ENCODE data around the gene MACROD2.
"Not testable (repeated sequence)": the region's sequence is repeated elsewhere in the genome, so short reads cannot be mapped to it uniquely, and the experiment has no call there.

MACROD2 gene

DNA sequence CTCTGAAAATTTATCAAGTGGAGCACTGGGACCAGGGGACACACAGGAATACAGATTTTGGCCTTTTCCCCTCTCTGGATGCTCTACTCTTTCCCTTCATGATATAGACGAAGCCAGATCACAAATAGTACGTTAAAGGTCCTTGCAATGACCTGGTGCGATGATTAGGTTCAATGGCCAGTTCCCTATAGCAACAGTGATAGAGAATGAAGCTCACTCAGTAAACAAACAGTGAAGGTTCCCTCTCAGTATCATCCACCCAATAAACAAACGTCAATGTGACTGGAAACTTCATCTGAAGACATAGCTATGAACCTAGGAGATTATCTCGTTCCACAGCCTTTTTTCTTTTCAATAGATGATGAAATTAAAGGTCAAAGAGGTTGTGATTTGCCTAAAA is 1981.7 kb downstream of the MACROD2 start:
- DNase-seq: no peak

DNA sequence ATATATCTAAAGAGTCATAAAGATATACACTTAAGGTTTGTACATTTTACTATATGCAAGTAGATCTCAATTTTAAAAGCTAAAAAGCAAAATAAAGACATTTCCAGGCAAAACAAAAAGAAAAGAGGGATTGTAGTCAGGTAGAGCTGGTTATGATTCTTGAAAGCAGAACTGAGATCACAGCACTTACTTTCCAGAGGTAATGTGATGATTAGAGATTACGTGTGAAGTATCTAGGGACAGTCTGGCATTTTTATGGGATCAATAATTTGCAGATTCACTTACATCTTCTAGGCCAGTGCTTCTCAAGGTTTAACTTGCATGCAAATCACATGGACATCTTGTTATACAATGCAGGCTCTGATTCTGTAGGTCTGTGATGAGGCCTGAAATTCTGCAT is 1982.4 kb downstream of the MACROD2 start:
- no peak for DNase-seq

DNA sequence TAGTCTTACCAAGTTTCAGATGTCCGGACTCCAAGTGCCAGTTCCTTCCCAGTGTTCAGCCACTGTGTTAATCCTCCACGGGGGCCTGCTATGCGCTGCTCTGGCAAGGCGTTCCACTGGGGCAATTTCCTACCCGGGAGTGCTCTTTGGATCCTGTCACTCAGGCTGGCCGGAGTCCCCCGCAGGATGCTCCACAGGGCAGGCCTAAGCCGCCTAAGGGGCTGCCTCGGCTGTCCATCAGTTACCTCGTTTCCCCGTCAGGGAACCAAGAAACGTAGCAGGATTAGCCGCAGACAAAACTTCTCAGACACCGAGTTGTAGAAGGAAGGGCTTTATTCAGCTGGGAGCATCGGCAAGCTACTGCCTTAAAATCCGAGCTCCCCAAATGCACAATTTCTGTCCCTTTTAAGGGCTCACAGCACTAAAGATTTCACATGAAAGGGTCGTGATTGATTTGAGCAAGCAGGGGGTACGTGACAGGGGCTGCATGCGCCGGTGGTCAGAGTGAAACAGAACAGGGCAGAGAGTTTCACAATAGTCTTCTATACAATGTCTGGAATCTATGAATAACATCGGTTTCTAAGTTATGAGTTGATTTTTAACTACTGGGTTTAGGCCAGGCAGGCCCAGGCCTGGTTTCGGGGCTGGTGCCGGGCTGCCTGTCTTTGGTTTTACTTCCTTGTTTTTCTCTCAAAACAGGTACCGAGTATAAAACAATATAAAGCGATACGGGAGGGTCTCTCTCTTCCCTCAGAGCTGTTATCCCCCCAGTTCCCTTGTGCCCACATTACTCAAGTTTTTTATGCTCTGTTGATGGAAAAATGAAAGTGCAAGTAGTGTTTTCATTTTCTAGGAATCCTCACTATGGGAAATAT is 1990.4 kb downstream of the MACROD2 start:
- not testable (repeated sequence) for DNase-seq

DNA sequence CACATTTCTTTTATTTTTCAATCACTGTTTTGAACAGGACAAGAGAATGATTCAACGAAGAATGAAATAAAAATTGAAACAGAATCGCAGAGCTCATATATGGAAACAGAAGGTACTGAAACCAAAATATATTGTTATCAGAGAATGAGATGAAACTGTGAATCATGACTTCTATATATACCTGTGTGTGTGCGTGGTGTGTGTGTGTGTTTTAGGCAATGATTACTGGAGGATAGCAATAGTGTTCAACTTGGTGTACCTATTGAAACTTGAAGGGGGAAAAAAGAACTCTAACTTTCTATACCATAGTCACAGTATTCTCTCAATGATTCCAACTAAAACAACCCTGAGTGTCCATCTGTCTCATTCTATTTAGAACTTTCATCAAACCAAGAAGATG is 1991.4 kb downstream of the MACROD2 start:
- DNase-seq: no peak

DNA sequence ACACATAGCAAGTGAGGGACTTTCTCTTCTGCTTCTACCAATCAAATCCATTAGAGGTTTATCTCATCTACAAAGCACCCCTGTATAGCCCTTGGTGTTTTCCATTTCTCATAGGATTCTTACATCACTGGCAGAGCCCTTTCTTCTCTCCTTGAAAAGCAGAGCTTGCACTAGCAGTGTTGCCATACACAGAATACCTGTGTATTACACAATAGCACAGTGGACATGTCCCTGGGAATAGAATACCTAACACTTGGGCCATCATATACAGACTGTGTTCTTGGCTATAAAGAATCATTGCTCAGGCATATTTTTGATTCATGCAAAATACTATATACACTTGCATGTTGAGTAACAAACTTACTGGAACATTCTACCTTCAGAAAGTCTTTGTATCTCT is 1996.0 kb downstream of the MACROD2 start:
- DNase-seq: no peak

DNA sequence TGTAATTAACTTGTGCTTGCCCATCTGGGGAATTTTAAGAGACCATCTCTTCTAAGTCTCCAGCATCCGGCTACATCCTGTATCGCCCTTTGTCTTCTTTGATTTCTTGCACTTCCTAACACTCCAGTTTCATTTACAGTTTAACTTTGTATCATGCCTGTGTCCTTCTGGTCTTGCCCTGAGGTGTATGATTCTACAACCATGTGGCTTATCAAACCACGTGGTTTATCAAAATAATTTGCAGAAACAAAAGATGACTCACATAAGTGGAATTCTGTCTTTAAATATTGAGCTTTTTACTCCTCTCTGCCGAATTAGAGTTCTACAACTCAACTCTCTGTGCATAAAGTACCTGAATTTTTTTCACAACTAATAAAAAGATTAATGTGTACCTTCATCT is 1997.2 kb downstream of the MACROD2 start:
- DNase-seq: no peak

DNA sequence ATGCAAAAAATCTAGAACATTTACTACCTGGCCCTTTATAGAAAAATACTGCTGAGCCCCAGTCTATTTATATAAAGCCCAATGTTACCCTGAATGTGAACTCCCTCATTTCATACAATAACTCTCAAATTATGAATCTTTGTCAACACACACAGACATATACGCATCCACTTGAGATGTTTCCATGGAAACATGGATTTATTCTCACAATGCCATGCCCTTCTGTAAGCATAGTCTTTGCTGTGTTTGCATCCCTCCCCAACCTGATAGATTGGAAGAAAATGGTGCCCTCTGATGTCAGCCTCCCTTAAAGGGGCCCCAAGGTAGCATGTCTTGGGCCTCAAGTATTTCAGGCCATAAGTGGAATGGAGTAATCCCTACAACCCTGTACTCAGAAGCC is 2004.8 kb downstream of the MACROD2 start:
- no peak for DNase-seq

DNA sequence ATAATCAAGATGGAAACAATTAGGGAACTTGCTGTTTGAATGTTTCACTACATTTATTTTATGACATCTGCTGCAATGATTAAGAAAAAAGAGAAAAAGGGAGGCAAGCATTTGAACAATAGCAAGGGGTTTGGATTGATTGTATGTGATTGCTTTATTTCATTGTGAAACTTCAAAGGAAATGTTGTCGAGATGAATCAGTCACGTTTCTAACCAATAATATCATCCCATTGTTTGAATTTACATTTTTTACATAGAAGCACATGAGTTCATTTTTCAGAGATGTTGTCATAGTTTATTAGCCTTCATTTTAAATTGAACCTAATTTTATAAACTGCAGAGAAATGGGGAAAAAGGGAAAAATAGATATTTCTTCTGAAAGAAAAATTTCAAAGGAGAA is 2006.0 kb downstream of the MACROD2 start:
- DNase-seq: no peak

DNA sequence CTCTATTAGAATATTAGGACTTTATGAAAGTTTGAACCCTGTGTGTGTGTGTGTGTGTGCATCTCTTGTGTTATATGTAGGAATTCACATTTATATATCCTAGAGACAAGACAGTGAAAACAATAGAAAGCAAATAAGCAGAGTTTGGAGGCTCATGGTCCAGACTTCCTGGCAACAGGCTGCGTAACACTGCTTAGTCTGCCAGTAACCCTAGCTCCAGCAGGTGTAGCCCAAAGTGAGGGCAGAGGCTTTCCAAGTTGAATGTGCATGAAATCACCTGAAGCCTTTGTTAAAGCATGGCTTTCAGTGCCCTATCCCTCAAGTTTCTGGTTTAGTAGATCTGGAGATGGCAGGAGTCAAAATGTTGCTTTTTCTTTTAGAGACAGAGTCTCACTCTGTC is 2008.0 kb downstream of the MACROD2 start:
- no peak for DNase-seq

DNA sequence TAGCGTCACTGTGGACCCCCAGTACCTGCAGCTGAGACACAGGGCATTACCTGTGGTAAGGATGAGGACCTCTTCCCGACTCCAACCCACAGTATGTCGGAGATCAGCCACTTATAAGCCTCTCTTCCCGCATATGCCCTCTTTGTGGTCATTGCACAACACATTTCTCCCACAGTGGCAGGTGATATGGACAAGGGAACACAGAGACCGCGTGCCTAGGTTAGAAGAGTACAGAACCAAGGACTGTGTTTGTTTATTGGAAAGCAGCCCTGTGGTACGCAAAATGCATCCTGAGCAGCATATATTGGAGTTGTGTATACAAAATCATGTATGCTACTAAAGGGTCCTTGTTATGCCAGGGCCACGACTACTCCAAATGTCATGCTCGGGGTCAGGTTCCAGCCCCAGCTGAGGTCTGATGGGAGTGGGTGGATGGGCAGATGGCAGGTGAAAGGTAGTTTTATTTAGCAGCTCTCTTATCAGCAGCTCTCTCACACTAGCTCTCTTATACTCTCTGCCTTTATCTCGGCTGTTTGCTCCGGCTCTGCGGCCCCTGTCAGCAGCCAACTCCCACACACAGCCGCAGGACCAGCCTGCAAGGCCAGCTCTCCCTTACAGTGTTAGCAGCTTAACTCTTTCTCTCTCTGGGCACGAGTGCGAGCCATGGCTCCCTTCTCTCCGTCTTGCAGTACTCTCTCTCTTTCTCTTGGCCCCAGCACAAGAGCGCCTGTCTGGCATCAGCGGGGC is 2009.0 kb downstream of the MACROD2 start:
- no peak for DNase-seq

DNA sequence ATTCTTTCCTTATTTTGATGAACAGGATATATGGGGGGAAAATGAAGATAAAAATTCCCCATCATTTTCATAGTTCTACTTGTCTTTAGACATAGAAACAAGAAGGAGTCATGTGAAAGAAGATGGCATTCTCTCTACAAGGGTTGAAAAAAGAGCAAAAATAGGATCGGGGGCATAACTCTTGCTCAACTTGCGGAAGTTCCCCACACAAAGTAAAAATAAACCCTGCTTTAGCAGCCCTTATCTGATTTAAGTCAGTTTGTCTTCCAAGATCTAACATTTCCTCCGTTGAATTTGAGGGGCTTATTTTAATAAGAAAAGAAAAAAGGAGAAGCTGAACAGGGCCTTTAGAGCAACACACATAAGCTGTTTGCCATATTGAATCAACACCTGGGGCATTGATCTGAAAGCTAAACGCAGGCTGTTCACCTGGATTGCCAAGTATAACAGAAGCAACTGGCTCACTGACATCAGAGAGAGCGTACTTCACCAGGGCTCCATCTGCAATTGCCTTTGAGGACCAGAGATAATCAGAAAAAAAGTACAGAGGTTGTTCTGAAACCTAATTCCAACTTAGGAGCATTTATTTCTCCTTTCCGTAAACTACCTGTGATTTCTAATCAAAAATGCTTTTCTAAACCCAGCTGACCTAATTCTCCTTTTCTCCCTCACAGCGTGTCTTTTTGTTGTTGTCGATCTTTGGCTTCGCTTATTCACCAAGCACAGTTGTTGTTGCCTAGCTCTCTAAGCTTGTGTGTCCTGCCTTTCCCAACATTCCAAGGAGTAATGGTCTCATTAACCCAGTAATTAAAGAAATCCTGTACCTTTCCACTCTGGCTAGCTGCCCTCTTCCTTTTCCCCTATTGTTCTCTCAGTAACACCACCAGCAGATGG is 2010.0 kb downstream of the MACROD2 start:
- DNase-seq: no peak

DNA sequence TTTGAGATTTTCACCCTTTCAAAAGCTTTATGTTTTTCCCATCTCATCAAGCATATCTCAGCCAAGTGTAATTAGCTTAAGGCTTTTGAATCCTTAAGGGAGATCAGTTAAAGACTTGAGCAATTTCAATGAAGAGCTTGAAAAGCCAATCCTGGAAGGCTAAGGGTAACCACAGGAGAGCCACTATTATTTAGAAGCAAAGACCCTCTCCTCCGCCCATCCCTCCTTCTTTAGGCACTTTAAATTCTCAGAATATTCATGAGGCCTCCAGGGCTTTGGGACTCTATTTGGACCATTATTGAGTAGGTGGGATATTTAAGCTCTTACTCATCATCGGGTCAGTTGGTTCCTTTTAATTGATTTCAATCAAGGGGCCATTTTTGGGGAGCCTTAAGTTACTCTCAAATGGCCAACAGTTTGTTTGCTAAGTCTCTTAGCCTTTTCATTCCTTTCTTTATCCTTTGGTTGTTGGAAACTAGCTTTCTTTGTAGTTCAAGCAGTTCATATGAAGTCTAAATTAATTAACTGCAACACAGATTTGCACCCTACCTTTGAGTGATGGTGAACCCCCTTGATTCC is 2010.7 kb downstream of the MACROD2 start:
- DNase-seq: no peak

DNA sequence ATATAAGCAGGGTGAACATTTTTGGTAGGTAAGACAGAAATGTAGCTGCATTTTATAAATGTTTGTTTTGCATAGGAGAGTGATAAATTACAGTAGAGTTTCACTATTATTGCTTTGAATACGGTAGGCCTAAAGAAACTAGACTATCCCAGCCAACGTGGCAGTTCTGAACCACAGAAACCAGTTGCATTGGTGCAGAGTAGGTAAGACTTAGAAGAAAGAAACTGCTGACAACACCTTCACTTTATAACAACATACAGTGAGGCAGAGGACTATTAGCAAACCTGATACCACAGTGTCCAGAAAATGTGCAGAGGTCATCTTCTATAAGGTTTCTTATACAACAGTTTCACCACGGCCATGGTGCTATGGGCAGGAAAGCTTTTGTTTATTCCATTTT is 2011.8 kb downstream of the MACROD2 start:
- DNase-seq: no peak

DNA sequence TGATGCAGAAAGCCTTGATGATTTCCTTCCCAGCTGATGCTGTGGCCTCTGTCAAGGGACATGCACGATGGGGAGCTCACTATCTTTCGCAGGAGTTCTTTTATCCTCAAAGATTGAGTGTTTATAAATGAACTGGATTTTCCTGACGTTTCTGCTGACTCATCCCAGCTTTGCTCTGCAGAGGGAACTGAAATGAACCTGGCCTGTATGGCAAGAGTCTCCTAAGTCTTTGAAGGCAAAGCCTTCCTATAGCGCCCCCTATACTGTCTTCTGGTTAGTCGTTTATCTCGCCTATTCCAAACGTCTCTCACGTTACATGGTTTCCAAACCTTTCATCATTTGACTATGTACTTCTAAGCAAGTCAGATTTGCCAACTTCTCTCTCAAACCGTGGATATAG is 2012.6 kb downstream of the MACROD2 start:
- DNase-seq: no peak

DNA sequence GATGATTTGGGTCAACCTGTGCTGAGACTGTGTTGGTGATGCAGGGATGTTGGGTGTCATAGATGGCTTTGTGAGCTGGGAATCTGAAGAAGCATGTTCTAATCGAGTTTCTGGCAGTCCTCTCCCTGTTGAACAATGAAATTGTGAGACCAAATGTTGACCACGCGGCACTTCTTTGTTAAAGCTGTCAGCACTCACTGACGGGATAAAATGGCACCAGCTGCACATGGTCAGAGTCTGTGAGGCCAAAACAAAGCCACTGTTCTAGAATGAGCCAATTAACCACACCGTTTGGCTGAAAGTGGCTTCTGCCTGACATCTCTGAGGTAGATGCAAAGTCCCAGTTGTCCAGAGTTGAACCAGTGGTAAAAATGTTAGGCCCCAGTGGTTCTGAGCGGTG is 2015.7 kb downstream of the MACROD2 start:
- DNase-seq: no peak

DNA sequence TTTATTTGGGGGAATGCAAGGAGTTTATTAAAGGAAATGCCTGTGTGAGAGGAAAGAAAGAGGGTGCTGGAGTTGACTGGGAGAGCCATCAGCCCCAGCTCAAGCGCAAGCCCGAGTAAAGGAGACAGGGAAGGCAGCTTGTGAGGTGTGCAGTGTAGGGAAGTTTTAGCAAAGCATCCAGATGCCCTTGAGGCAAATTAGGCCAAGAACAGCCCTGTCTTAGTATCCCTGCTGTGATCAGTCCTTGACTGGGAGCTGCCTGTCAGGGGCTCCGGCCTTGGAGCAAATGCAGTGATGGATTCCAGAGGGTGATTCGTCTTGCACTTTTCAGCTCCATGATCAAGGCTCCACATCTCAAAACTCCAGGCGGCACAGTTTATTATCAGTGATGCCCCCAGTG is 2016.2 kb downstream of the MACROD2 start:
- DNase-seq: no peak

DNA sequence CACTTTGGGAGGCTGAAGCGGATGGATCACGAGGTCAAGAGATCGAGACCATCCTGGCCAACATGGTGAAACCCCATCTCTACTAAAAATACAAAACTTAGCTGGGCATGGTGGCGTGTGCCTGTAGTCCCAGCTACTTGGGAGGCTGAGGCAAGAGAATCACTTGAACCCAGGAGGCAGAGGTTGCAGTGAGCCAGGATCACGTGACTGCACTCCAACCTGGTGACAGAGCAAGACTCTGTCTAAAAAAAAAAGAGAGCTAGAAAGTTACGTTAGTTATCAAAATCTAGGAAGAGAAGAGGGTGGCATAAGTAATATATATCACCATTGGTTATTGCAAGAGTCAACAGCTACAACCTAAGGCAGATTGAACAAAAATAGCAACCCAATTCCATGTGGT is 2017.6 kb downstream of the MACROD2 start:
- DNase-seq: not testable (repeated sequence)

DNA sequence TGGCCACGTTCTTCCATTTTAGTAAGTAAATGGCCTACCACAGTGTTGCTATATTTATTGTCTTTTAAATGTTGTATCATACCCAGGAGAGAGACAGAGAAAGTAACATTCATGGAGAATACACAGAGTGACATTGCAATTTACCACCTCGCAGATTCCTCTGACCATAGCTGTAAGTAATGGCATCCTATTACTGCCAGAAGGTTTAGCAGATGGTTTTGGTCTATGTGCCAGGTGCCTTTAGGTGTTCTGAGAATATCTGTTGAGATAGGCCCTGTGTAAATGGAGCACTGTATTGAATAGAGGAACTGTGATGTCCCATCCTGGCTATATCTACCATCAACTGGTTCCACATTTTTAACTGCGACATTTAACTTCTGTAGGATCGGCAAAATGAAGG is 2018.3 kb downstream of the MACROD2 start:
- no peak for DNase-seq

DNA sequence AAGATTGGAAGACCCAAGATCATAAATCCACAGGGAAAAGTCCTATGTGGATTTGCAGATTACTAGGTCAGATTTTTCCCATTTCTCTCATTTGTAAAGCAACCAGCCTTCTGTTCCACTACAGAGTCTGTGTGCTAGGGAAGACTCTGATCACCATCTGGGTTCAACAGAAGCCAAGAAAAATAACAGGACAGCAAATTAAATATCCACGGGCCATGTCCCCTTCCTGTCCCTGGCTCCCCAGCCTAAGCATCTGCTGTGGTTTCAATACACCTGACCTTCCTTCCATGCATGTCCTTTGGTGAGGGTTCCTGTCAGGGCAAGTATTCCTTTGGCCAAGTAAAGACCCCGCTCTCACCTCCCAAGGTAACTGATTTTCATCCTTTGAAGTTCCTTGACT is 2019.1 kb downstream of the MACROD2 start:
- no peak for DNase-seq

DNA sequence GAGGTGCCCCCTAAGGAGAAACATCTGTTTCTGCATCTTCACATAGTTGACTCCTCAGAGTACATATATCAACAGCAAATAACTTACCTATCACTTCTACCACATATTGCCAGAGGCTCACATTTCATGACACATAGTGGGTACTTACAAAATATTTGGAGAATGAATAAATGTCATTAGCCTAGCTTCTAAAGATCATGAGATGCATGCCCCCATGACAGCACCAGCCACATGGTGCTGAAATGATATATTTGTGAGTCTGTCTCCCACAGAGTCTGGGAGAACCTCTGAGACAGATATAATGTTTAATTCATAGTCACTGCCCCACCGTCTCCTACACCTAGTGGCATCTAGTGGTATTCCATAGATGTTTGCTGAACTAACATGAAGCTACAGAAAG is 2022.3 kb downstream of the MACROD2 start:
- DNase-seq: no peak

DNA sequence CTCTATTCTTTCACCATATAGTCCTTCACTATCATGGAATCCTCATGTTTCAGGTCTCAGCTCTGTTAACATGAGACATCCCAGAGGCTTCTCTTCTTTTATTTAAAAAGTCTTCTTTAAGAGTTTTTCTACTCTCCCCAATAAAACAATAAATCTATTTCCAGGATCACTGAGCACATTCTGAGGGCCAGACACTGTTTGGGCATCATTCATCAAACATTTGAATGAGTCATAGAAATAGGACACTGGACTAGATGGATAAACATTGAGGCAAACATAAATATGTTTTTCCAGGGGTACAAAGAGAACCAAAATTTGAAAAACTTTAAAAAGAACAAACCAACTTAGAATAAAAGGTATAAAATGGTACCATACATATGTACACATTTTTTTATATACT is 2023.6 kb downstream of the MACROD2 start:
- DNase-seq: no peak

DNA sequence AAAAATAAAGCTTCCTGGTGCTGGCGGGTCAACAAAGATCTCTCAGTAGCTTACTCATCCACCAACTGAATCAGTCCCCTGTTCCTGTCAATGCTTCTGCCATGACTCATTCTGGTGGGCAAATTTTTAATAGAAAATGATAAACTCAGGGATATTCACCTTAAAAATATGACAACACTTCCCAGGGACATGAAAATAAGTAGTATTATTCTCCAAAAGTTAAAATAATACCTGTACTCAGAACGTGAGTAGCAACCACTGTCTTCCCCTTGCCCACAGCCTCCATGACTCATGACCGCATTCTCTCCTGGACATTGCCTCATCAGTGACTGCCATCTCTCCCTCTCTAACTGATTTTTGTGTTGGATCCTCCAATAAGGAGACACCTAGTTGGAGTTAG is 2025.7 kb downstream of the MACROD2 start:
- DNase-seq: no peak

DNA sequence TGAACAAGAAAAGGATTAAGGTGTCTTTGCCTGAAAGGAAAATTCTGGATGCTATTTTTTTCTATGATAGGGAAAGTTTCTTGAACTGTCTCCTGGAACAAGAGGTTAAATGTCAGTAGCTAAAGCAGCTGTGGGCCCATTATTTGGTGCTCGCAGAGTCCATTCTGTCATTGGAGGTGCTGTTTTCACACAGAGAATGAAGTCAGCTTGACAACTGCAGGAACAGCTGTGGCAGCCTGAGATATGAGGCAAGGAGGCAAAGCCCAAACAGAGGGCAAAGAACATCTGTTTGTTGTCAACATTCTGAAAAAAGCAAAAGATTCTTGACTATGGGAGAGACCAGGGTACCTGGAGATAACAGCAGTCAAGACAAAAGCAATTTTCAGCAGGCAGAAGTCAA is 2029.8 kb downstream of the MACROD2 start:
- DNase-seq: no peak
